ENCODE data around the gene RAB27A.
"Not testable (repeated sequence)": the region's sequence is repeated elsewhere in the genome, so short reads cannot be mapped to it uniquely, and the experiment has no call there.

The RAB27A gene

DNA sequence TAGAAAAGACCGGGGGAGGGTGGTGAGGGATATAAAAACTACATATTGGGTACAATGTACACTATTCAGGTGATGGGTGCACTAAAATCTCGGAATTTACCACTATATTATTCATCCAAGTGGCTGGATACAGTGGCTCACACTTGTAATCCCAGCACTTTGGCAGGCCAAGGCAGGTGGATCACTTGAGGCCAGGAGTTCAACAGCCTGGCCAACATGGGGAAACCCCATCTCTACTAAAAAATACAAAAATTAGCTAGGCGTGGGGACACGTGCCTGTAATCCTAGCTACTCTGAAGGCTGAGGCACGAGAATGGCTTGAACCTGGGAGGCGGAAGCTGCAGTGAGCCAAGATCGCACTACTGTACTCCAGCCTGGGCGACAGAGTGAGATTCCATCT is 37.4 kb downstream of the RAB27A start:
- not testable (repeated sequence) for DNase-seq

- DNase-seq: no peak
Observed at GRCh38 chr15:55250941-55251340, 38.7 kb downstream of the RAB27A start.

DNA sequence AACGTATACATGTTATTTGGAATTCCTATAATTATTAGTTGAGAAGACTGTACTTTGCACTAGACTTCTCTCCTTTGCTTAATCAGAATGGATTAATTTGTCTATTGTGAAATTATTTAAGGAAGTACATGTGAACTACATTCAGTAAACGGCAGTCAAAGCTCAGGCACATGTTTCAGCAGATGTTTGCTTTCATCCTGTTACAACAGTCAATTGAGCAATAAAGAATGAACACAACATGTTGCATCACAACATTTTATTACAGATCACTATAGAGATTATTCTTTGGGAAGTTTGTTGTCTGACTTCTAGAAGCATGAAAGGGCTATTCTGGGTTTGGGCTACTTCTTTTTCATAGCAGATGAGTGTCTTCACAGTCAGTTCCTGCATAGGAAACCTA is 39.2 kb downstream of the RAB27A start:
- no peak for DNase-seq

DNA sequence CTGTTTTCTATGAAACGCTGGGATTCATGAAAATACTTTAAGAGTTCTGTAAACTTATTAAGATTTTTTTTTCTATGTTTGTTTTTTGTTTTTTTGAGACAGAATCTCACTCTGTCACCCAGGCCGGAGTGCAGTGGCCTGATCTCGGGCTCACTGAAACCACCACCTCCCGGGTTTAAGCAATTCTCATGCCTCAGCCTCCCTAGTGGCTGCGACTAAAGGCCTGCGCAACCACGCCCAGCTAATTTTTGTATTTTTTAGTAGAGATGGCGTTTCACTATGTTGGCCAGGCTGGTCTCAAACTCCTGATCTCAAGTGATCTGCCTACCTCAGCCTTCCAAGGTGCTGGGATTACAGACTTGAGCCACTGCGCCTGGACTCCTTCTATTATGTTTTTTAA is 39.7 kb downstream of the RAB27A start:
- DNase-seq: not testable (repeated sequence)

DNA sequence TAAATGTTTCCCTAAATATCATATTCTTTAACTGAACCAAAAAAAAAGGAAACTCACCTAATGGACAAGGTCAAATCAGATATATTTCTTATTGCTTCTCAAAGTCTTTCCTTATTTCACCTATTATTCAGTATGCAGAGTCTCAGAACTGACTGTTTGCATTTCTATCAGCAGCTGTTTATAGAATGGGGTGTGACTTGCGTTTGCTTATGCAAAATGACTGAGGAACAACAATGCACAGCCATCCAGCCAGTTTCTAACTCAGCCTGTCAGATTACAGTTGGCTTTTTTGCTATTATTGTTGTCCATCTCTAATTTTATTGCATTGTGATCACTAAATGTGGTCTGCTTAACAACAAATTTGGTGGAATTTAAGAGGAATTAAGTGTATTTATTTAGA is 40.7 kb downstream of the RAB27A start:
- DNase-seq: no peak

DNA sequence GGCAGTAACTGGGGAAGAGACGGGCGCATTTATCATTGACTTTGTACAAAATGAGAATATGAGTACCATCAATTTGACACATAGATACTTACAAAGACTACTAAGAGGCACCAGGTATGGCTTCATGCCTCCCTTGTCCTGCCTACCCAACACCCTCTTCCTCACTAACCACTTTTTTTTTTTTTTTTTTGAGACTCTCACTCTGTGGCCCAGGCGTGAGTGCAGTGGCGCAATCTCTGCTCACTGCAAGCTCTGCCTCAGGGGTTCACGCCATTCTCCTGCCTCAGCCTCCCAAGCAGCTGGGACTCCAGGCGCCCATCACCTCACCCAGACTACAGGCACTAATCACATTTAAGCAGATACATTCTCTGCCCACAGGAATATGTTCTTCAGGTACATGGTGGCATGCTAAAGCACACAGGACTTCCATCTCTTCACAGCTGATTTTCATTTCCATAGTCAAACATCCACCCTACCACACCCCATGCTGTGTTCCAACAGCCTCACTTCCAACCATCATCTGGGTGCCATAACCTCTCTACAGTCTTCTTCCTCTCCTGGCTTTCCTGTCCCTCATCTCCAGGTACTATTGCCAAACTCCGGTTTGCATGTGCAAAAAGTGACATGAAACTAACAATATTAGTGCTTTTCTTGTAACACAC is 41.7 kb downstream of the RAB27A start:
- no peak for DNase-seq

- DNase-seq: no peak
Observed at GRCh38 chr15:55247311-55247710, 42.3 kb downstream of the RAB27A start.

DNA sequence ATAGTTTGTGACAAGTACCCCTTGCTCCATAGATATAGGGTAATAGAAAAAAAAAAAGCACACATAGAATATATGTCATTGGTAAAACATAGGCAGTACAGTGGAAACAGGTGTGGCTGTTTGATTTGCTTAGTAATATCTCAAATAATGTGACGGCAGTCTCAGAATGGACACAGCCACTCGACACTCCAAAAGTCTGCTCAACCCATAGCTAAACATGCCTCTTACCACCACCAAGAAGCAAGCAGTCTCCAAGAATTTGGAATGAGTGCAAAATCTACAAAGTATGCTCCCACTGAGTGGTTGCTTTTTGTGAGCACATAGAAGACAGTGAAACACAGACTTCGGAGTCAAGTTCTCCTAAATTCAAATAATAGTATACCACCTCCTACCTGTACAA is 43.0 kb downstream of the RAB27A start:
- DNase-seq: no peak

- no peak for DNase-seq
Observed at GRCh38 chr15:55245059-55245458, 44.6 kb downstream of the RAB27A start.

DNA sequence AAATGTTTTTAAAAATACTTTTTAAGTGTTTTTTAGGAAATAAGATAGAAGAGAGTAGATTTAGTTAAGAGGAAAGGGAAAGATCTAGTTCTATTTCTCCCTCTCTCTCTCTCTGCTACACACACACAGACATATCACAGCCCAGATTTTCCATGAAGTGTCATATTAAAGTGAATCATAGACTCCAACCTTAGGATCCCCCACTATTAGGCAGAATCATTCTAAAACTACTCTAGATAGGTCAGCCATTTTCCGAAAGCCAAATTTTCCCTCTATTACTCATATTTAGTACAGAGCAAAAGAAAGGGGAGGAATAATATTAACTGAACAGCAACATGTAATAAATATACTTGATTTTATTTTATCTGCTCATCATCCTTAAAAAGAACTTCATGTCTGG is 47.7 kb downstream of the RAB27A start:
- no peak for DNase-seq

GRCh38 chr15:55241186-55241585 is 48.4 kb downstream of the RAB27A start:
- no peak for DNase-seq

GRCh38 chr15:55240125-55240760 is 49.4 kb downstream of the RAB27A start:
- no peak for DNase-seq

- no peak for DNase-seq
Observed at GRCh38 chr15:55239440-55240124, 50.0 kb downstream of the RAB27A start.

DNA sequence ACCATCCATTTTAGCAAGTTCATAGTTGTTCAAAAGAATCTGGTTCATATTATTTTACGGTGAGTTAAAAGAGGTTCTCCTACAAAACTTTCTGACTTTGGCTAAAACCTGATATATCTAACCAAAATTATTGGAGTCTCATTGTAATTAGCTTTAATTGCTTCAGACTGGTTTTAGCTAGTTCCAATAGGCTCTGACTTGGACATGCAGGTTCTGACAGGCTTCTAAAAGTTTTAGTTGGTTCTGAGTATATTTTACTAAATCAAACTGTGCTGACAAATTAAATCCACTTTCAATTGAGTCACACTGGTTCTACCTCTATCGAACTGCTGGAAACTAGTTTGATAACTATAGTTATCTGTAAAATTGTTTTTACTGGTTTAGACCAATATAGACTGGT is 50.7 kb downstream of the RAB27A start:
- no peak for DNase-seq

GRCh38 chr15:55237219-55238130 is 52.1 kb downstream of the RAB27A start:
- DNase-seq: no peak

DNA sequence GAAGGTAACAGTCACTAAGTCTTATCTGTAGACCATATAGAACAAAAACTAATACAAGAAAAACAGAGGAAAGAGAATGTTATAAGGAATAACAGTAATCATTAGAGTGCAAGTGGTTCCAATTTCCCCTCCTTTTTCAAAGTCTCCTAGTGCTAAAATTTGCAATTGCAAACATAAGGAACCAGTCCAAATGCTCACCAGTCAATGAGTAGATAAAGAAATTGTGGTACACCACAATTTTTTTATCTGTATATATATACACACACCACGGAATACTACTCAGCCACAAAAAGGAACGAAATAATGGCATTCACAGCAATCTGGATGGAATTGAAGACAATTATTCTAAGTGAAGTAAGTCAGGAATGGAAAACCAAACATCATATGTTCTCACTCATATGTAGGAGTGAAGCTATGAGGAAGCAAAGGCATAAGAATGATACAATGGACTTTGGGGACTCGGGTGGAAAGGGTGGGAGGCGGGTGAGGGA is 54.0 kb downstream of the RAB27A start:
- DNase-seq: no peak

GRCh38 chr15:55234800-55235104 is 54.9 kb downstream of the RAB27A start:
- no peak for DNase-seq

DNA sequence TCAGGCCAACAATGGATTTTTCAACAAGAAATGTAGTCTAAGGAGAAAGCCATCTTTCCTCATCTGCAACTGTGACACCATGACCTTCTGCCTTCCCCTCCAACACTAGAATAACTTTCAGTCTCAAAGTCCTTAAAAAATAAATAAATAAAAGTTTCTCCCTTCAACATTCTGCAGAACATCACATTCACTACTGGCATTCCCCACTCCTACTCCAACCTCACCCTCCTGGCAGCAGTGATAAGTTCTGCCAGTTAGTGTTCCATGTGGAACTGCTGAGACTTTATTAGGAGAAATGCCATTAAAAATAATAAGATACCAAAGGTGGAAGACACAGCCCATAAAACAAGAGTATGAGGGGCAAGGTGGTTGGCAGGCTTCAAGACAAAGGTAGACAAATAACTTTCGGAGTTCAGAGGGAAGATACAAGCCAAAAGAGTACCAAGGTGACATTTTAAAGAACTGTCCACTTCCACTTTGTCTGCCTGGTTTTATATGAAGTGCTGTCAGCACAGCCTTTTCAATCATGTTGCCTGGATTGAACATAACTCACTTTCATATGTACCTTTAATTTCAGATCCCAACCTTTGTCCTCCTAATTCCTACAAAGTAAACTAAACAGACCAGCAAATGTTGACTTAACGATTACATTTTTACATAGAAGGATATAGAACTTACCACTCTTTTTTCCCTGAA is 55.4 kb downstream of the RAB27A start:
- DNase-seq: no peak

DNA sequence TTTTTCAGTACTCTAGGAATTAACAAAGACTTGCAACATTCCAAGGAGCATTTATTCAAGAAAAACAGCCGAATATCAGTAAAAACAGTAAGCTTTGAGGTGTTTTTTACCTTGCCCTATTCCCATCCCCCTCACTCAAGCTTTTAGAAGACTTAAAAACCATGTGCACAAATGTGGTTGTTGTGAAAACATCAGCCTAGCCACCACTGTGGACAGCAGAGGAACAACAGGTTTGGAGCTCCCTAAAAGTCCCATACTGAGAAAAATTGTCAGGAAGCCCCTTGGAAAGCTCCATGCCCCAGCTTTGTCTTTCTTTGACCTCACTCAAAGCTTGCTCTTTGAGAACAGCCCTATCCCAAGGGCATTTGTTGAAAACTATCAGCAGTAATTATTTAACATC is 58.2 kb downstream of the RAB27A start:
- no peak for DNase-seq

DNA sequence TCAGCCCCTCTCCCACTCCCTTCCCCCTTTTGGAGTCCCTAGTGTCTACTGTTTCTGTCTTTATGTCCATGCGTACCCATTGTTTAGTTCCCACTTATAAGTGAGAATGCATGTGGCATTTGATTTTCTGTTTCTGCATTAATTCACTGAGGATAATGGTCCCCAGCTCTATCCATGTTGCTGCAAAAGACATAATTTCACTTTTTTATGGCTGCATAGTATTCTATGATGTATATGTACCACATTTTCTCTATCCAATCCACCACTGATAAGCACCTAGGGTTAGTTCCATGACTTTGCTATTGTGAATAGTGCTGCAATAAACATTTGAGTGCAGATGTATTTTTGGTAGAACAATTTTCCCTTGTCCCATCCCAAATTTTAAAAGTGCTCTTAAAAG is 58.7 kb downstream of the RAB27A start:
- DNase-seq: no peak

- no peak for DNase-seq
Observed at GRCh38 chr15:55230051-55230670, 59.5 kb downstream of the RAB27A start.
